Activated CD4-positive, alpha-beta memory T cell treated with anti-CD3 and anti-CD28 coated beads, Interleukin-2, amount 10 ng/mL, durations not matched to agents 7 days and 5 days (primary cell): ENCODE results near the gene PARP15. TPM values are rescaled to one million over a fixed set of nuclear protein-coding genes. Genes with fewer than 3 reads are reported as not detected.

Experiments used
- CTCF ChIA-PET: fragments of 350-600 bp; sonication (Branson Sonifier 250); formaldehyde crosslinking; loops from one replicate; lab custom pipeline; 2021; ENCODE audit warnings: antibody characterized with exemption, inconsistent platforms; lab: Charles Lee
- POLR2A ChIA-PET: fragments of 350-600 bp; sonication (Branson Sonifier 250); formaldehyde crosslinking; loops from one replicate; lab custom pipeline; 2021; ENCODE audit warnings: antibody characterized with exemption; lab: Charles Lee
- DNase-seq: peaks from one replicate; pipeline ENCODE4 v3.0.0-alpha.2; 2020
- H3K27ac Mint-ChIP-seq: one replicate; pipeline ENCODE4 v1.8.0; 2021; ENCODE audit warnings: mild to moderate bottlenecking, mixed read lengths
- H3K27me3 Mint-ChIP-seq: one replicate; pipeline ENCODE4 v1.8.0; 2021; ENCODE audit warnings: mixed read lengths
- H3K36me3 Mint-ChIP-seq: one replicate; pipeline ENCODE4 v1.8.0; 2021; ENCODE audit warnings: low read depth, mixed read lengths
- H3K4me1 Mint-ChIP-seq: one replicate; pipeline ENCODE4 v1.8.0; 2021; ENCODE audit warnings: mixed read lengths
- H3K4me3 Mint-ChIP-seq: one replicate; pipeline ENCODE4 v1.8.0; 2021; ENCODE audit warnings: mild to moderate bottlenecking, mixed read lengths
- H3K9me3 Mint-ChIP-seq: one replicate; pipeline ENCODE4 v1.8.0; 2021; ENCODE audit warnings: mixed read lengths
- total RNA-seq, 2 experiments: library from RNA; stranded (reverse); gene quantifications; one replicate each; pipeline ENCODE4 v1.2.3, GENCODE V29; 2021

The PARP15 gene
- total RNA-seq: 10 to 100 TPM; 47.2 to 48.2 TPM

- Mint-ChIP-seq H3K4me3 (peak within 1 kb of the TSS; percentile 100), H3K36me3 (peaks cover 74% of the 10 kb centered on the region), H3K27me3 (no peaks in the 10 kb centered on the region), H3K27ac (peak within 1 kb of the TSS; percentile 98), H3K9me3 (peaks cover 12% of the 10 kb centered on the region), H3K4me1 (peaks cover 63% of the 10 kb centered on the region)
- CTCF ChIA-PET: interaction anchor here (0.7 to 2.8 kb wide), 4 partner anchors 16 to 102 kb away, joined by 3 to 23 read pairs (median 4); no protein-coding TSS in a partner anchor
- DNase-seq: peak; percentile 64
- POLR2A ChIA-PET: interaction anchor here (0.7 to 7.6 kb wide), 5 partner anchors 13 to 193 kb away, joined by 3 to 129 read pairs (median 7); partner anchors contain the start of genes DTX3L, FAM162A, PARP14 and PARP9
These were observed at the start of gene PARP15 for GRCh38 chr3:122577409-122578031. PARP15 (plus strand) TSS chr3:122577650; CDS start chr3:122577668, 18 bp downstream.

GRCh38 chr3:122530164-122530563 is 47.3 kb upstream of the PARP15 start:
- no peak for DNase-seq
- ChIA-PET CTCF (no interaction called here), POLR2A (interaction anchor here (0.6 kb wide), 1 partner anchor 751 kb away, joined by 4 read pairs; no protein-coding TSS in a partner anchor)
- peaks cover 77% of the 10 kb centered on the region for H3K36me3 Mint-ChIP-seq
- no peaks in the 10 kb centered on the region for H3K9me3 Mint-ChIP-seq
- peaks cover 24% of the 10 kb centered on the region for H3K4me1 Mint-ChIP-seq
- no peak overlapping the region for H3K4me3 Mint-ChIP-seq
- H3K27me3 Mint-ChIP-seq: no peaks in the 10 kb centered on the region
- H3K27ac Mint-ChIP-seq: no peak overlapping the region

DNA sequence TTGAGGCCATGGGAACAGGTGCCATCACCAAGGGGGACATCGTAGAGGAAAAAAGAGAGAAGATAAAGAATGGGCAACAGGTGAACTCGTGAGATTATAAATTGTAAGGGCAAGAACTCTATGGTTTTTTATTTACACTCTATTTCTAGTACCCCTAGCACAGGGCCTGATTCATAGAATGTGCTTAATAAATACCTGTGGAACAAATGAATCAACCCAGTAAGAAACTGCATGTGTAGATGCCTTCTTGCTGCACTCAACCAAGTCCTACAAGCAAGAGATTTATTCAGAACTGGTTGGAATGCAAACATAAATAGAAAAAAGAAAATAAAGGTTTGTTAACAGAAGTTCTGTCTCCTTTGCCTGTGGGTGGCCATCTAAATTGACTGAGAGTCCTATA is 44.0 kb upstream of the PARP15 start:
- Mint-ChIP-seq H3K4me3 (no peak overlapping the region), H3K27ac (no peak overlapping the region)
- CTCF ChIA-PET: interaction anchor here (1.0 to 1.1 kb wide), 2 partner anchors 19 to 117 kb away, joined by 3 to 4 read pairs; partner anchors contain the start of genes KPNA1 and WDR5B

GRCh38 chr3:122533931-122534334 is 43.5 kb upstream of the PARP15 start:
- peak; percentile 53 for DNase-seq
- H3K27me3 Mint-ChIP-seq: no peaks in the 10 kb centered on the region
- no peak overlapping the region for H3K27ac Mint-ChIP-seq

More for the DNA sequence above, 44.0 kb upstream of the PARP15 start:
- H3K36me3 Mint-ChIP-seq: peaks cover 88% of the 10 kb centered on the region
- no peaks in the 10 kb centered on the region for H3K9me3 Mint-ChIP-seq
- POLR2A ChIA-PET: interaction anchor here (0.7 to 1.7 kb wide), 6 partner anchors 9 to 146 kb away, joined by 3 to 13 read pairs (median 4); partner anchors contain the start of gene KPNA1
- DNase-seq: no peak
- H3K27me3 Mint-ChIP-seq: no peaks in the 10 kb centered on the region
- peaks cover 50% of the 10 kb centered on the region for H3K4me1 Mint-ChIP-seq

GRCh38 chr3:122535964-122536631 is 41.4 kb upstream of the PARP15 start:
- CTCF ChIA-PET: interaction anchor here (0.8 to 1.1 kb wide), 2 partner anchors 26 to 143 kb away, joined by 3 to 4 read pairs; no protein-coding TSS in a partner anchor
- Mint-ChIP-seq H3K36me3 (peaks cover 93% of the 10 kb centered on the region), H3K27me3 (no peaks in the 10 kb centered on the region), H3K27ac (no peak overlapping the region), H3K9me3 (no peaks in the 10 kb centered on the region), H3K4me1 (peaks cover 63% of the 10 kb centered on the region), H3K4me3 (no peak overlapping the region)
- DNase-seq: no peak
- POLR2A ChIA-PET: interaction anchor here (0.5 to 1.0 kb wide), 2 partner anchors 14 to 140 kb away, joined by 3 read pairs; no protein-coding TSS in a partner anchor

More at GRCh38 chr3:122533931-122534334, 43.5 kb upstream of the PARP15 start:
- H3K9me3 Mint-ChIP-seq: no peaks in the 10 kb centered on the region
- ChIA-PET CTCF (interaction anchor here (1.0 to 1.1 kb wide), 2 partner anchors 19 to 117 kb away, joined by 3 to 4 read pairs; partner anchors contain the start of genes KPNA1 and WDR5B), POLR2A (interaction anchor here (0.7 to 1.7 kb wide), 6 partner anchors 9 to 146 kb away, joined by 3 to 13 read pairs (median 4); partner anchors contain the start of gene KPNA1)
- peaks cover 89% of the 10 kb centered on the region for H3K36me3 Mint-ChIP-seq
- no peak overlapping the region for H3K4me3 Mint-ChIP-seq
- peaks cover 54% of the 10 kb centered on the region for H3K4me1 Mint-ChIP-seq

DNA sequence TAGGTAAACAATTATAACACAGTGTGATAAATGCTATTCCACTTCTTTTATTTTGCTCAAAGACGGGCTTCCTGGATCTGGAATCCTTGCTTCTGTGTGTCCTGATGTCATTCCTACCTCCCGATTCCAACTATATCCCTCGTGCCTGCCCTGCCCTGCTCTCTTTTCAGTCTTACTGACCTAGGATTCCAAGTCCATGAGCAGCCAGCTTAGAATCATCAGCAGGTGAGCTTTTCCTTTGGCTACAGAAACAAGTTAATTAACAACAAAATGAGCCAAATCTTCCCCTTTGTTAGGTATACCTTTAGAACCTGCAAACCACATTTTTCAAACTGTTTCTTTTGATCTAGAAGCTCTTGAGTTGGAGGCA is 40.8 kb upstream of the PARP15 start:
- H3K27me3 Mint-ChIP-seq: no peaks in the 10 kb centered on the region
- peaks cover 93% of the 10 kb centered on the region for H3K36me3 Mint-ChIP-seq
- no peak overlapping the region for H3K27ac Mint-ChIP-seq
- ChIA-PET POLR2A (interaction anchor here (1.0 to 2.0 kb wide), 2 partner anchors 12 to 141 kb away, joined by 3 to 8 read pairs; no protein-coding TSS in a partner anchor), CTCF (interaction anchor here (0.8 to 1.6 kb wide), 3 partner anchors 11 to 142 kb away, joined by 3 to 4 read pairs (median 4); no protein-coding TSS in a partner anchor)
- H3K4me3 Mint-ChIP-seq: no peak overlapping the region
- peaks cover 63% of the 10 kb centered on the region for H3K4me1 Mint-ChIP-seq
- no peak for DNase-seq
- no peaks in the 10 kb centered on the region for H3K9me3 Mint-ChIP-seq

- ChIA-PET CTCF (no interaction called here), POLR2A (interaction anchor here (1.2 kb wide), 1 partner anchor 155 kb away, joined by 3 read pairs; the partner anchor contains the start of gene FAM162A)
- no peak overlapping the region for H3K4me3 Mint-ChIP-seq
- no peak overlapping the region for H3K27ac Mint-ChIP-seq
- H3K4me1 Mint-ChIP-seq: peaks cover 49% of the 10 kb centered on the region
- no peaks in the 10 kb centered on the region for H3K9me3 Mint-ChIP-seq
- H3K36me3 Mint-ChIP-seq: peaks cover 86% of the 10 kb centered on the region
- H3K27me3 Mint-ChIP-seq: no peaks in the 10 kb centered on the region
- DNase-seq: no peak
These were observed 38.4 kb upstream of the PARP15 start for GRCh38 chr3:122538956-122539490.

- no peak for DNase-seq
- H3K27me3 Mint-ChIP-seq: no peaks in the 10 kb centered on the region
- ChIA-PET POLR2A (interaction anchor here (0.5 to 1.2 kb wide), 2 partner anchors 9 to 133 kb away, joined by 3 read pairs; no protein-coding TSS in a partner anchor), CTCF (interaction anchor here (0.8 kb wide), 1 partner anchor 13 kb away, joined by 3 read pairs; no protein-coding TSS in a partner anchor)
- no peaks in the 10 kb centered on the region for H3K9me3 Mint-ChIP-seq
- no peak overlapping the region for H3K27ac Mint-ChIP-seq
- peaks cover 80% of the 10 kb centered on the region for H3K36me3 Mint-ChIP-seq
- no peak overlapping the region for H3K4me3 Mint-ChIP-seq
- peaks cover 5% of the 10 kb centered on the region for H3K4me1 Mint-ChIP-seq
These were observed 31.3 kb upstream of the PARP15 start for GRCh38 chr3:122546151-122546550.

- Mint-ChIP-seq H3K9me3 (no peaks in the 10 kb centered on the region), H3K36me3 (peaks cover 89% of the 10 kb centered on the region), H3K4me1 (peaks cover 5% of the 10 kb centered on the region), H3K27ac (no peak overlapping the region), H3K4me3 (no peak overlapping the region), H3K27me3 (no peaks in the 10 kb centered on the region)
- CTCF ChIA-PET: interaction anchor here (1.3 kb wide), 1 partner anchor 131 kb away, joined by 4 read pairs; no protein-coding TSS in a partner anchor
- POLR2A ChIA-PET: interaction anchor here (0.9 to 1.8 kb wide), 5 partner anchors 11 to 133 kb away, joined by 3 to 8 read pairs (median 4); no protein-coding TSS in a partner anchor
- no peak for DNase-seq
These were observed 29.4 kb upstream of the PARP15 start for GRCh38 chr3:122548076-122548475.

- Mint-ChIP-seq H3K4me3 (no peak overlapping the region), H3K4me1 (peaks cover 9% of the 10 kb centered on the region), H3K36me3 (peaks cover 89% of the 10 kb centered on the region), H3K27ac (no peak overlapping the region), H3K27me3 (no peaks in the 10 kb centered on the region), H3K9me3 (no peaks in the 10 kb centered on the region)
- ChIA-PET POLR2A (interaction anchor here (1.0 to 1.8 kb wide), 4 partner anchors 11 to 134 kb away, joined by 3 to 8 read pairs (median 4); no protein-coding TSS in a partner anchor), CTCF (interaction anchor here (0.9 to 1.3 kb wide), 3 partner anchors 14 to 131 kb away, joined by 3 to 5 read pairs (median 4); no protein-coding TSS in a partner anchor)
- DNase-seq: no peak
These were observed 28.8 kb upstream of the PARP15 start for GRCh38 chr3:122548619-122549018.

- H3K36me3 Mint-ChIP-seq: peaks cover 86% of the 10 kb centered on the region
- no peak overlapping the region for H3K27ac Mint-ChIP-seq
- no peak overlapping the region for H3K4me3 Mint-ChIP-seq
- no peaks in the 10 kb centered on the region for H3K27me3 Mint-ChIP-seq
- DNase-seq: no peak
- ChIA-PET CTCF (interaction anchor here (0.6 kb wide), 1 partner anchor 766 kb away, joined by 3 read pairs; no protein-coding TSS in a partner anchor), POLR2A (interaction anchor here (1.3 to 2.2 kb wide), 2 partner anchors 11 to 141 kb away, joined by 3 to 7 read pairs; partner anchors contain the start of genes DTX3L and PARP9)
- no peaks in the 10 kb centered on the region for H3K9me3 Mint-ChIP-seq
- H3K4me1 Mint-ChIP-seq: peaks cover 29% of the 10 kb centered on the region
These were observed 24.3 kb upstream of the PARP15 start for GRCh38 chr3:122553171-122553570.
